ENCODE measurements around the gene REEP1. TPM values are rescaled to one million over a fixed set of nuclear protein-coding genes. Genes with fewer than 3 reads are reported as not detected.
A peak's percentile ranks its signal among the peaks of the same experiment; 100 is the strongest.

Gene REEP1
- total RNA-seq, 2 donors from 2014 or later, result 0.38 to 0.63 TPM

DNA sequence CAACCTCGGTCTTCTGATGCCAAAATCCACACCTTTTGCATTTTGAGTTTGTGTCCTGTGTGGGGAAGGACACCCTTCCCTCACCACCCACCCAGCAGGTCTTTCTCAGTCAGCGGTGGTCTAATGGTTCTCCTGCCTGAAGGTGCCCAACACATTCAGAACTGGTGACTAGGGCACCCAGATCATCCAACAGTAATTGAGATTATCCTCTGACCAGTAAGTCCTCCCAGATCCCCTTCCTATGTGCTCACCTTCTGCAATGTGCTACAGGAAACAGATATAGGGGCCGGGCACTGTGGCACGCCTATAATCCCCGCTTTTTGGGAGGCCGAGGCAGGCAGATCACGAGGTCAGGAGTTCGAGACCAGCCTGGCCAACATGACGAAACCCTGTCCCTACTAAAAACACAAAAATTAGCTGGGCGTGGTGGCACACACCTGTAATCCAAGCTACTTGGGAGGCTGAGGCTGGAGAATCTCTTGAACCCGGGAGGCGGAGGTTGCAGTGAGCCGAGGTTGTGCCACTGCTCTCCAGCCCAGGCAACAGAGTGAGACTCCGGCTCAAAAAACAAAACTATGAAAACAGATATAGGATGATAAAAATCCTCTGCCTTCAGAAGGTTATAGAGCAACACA lies 56.2 kb downstream of the REEP1 start:
- Mint-ChIP-seq H3K4me3 (no peak overlapping the region), H3K36me3 (ENCODE audit: insufficient read depth in 2 of 2) (no peaks in the 10 kb centered on the region), H3K4me1 (ENCODE audit: low read depth) (no peaks in the 10 kb centered on the region), H3K9me3 (no peaks in the 10 kb centered on the region), H3K27ac (no peak overlapping the region), H3K27me3 (ENCODE audit: low read depth) (peaks cover 16% of the 10 kb centered on the region)
- DNase-seq (no peak), ATAC-seq (replicated peaks in 1 of 2) (no peak)

DNA sequence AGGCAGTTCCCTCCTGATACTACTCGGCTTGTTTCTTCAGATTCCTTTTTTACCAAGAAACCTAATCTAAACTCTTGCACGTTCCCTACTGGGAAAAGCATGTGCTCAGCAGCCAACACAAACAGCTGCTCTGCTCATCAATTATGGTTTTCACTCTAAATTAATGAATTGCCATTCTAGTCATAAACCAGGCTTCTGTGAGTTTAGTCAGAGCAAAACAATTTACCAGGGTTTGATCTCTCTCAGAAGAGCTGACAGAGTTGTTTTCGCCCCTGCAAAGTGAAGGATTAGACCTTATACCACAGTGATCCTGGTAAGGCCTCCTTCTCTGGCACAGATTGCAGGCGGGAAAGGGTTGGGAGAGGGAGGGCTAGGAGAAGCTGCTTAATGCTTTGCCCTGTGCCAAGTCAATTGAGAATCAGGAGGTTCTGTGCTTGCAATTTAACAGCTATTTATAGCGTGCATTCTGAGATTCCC lies 57.2 kb downstream of the REEP1 start:
- no peak overlapping the region for H3K4me3 Mint-ChIP-seq
- no peak for DNase-seq
- H3K4me1 Mint-ChIP-seq (ENCODE audit: low read depth), result peaks cover 6% of the 10 kb centered on the region
- H3K9me3 Mint-ChIP-seq, result no peaks in the 10 kb centered on the region
- H3K36me3 Mint-ChIP-seq (ENCODE audit: insufficient read depth in 2 of 2), result no peaks in the 10 kb centered on the region
- ATAC-seq (replicated peaks in 1 of 2), result no peak
- H3K27me3 Mint-ChIP-seq (ENCODE audit: low read depth), result peaks cover 12% of the 10 kb centered on the region
- H3K27ac Mint-ChIP-seq, result no peak overlapping the region

DNA sequence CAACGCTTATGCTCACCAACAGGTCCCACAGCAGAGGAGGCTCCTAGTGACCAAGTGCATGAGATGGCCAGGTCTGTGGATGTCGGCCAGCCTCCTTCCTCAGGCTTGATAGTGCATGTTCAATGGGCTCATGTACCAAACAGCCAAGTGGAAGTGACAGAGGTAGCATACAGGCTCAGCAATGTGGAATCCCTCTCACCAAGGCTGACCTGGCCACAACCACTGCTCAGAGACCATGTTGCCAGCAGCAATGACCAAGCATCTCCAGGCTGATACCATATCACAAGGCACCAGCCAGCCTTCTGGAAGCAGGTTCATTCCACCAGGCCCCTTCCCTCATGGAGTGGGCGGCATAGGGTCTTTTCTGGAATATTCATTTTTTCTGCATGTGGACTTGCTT lies 61.5 kb downstream of the REEP1 start:
- peaks cover 29% of the 10 kb centered on the region for H3K4me1 Mint-ChIP-seq (ENCODE audit: low read depth)
- H3K27me3 Mint-ChIP-seq (ENCODE audit: low read depth), result peaks cover 6% of the 10 kb centered on the region
- H3K4me3 Mint-ChIP-seq, result no peak overlapping the region
- DNase-seq (no peak), ATAC-seq (replicated peaks in 1 of 2) (no peak)
- H3K27ac Mint-ChIP-seq, result no peak overlapping the region
- H3K9me3 Mint-ChIP-seq, result peaks cover 9 to 12% of the 10 kb centered on the region in 2 donors
- peaks cover 9 to 13% of the 10 kb centered on the region in 2 donors for H3K36me3 Mint-ChIP-seq (ENCODE audit: insufficient read depth in 2 of 2)

DNA sequence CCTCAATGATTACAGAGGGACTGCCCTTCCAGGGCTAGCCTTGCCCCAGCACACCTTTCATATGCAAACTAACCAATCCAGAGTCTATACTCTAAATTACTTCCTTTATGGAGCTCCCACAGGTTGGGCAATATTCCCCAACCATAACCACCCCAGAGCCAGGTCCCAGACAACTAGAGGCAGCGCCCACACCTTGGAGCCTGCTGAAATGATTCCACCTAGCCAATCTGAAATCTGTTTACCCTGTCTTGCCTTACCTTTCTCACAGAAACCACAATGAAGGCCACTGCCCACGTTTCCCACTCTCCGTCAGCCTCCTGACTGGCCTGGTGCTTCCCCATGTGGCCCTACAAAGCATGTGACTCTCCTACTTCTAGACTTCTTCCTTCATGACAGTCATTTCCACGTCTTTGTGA lies 62.0 kb downstream of the REEP1 start:
- Mint-ChIP-seq H3K9me3 (peaks cover 12 to 15% of the 10 kb centered on the region in 2 donors), H3K27me3 (ENCODE audit: low read depth) (peaks cover 6% of the 10 kb centered on the region), H3K4me3 (no peak overlapping the region), H3K36me3 (ENCODE audit: insufficient read depth in 2 of 2) (peaks cover 12 to 16% of the 10 kb centered on the region in 2 donors), H3K4me1 (ENCODE audit: low read depth) (peaks cover 29% of the 10 kb centered on the region), H3K27ac (no peak overlapping the region)
- ATAC-seq (replicated peaks in 1 of 2) (peak; percentile 29 to 53), DNase-seq (no peak)

DNA sequence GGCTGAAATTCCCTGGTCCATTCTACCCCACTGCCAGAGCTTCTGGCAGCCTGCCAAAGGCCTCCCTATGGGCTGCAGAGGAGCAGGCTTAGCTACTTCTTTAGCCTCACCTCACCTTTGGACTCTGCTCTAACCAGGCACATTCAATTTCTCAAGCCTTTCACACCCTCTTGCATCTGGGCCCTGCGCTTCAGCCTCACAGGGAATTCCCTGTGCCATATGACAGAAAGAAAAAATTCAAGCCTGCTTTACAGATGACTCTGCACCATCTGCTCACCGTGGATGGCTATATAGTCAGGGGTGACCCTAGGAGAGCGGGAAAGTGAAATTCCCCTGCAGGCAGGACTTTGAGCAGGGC lies 62.5 kb downstream of the REEP1 start:
- H3K27me3 Mint-ChIP-seq (ENCODE audit: low read depth), result peaks cover 6% of the 10 kb centered on the region
- H3K4me3 Mint-ChIP-seq, result no peak overlapping the region
- H3K36me3 Mint-ChIP-seq (ENCODE audit: insufficient read depth in 2 of 2), result peaks cover 13 to 16% of the 10 kb centered on the region in 2 donors
- H3K27ac Mint-ChIP-seq, result no peak overlapping the region
- DNase-seq, result no peak
- ATAC-seq (replicated peaks in 1 of 2), result peak; percentile 13 to 22
- H3K9me3 Mint-ChIP-seq, result peaks cover 12 to 15% of the 10 kb centered on the region in 2 donors
- H3K4me1 Mint-ChIP-seq (ENCODE audit: low read depth), result peaks cover 29% of the 10 kb centered on the region

DNA sequence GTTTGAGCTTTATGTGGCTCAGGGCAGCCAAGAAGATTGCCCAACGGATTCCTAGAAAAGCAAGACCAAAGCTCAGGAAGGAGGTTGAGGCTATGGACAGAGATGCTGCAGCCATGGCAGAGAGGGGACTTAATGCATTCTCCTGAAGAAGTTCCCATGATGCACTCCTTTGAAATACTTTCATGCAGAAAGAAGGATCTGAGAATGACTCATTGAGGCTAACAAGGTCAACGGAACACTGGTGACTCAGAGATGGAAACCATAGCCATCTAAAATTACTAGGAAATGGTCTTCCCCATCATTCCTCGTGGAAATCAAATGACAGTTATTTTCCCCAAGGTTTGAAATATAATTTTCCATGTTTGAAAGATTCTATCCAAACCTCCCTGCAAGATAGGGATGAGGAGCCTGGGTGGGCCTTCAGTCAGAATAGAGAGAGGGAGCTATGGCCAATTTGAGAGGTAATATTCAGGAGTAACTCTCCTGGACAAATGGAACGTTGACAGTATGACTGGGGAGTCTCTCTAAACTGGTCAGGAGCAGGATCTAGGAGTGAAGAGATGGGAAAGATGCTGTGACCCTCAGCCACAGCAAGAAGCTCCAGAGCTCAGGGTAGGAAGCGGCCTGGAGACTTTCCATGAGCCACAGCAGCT lies 63.0 kb downstream of the REEP1 start:
- H3K36me3 Mint-ChIP-seq (ENCODE audit: insufficient read depth in 2 of 2), result peaks cover 14 to 16% of the 10 kb centered on the region in 2 donors
- peaks cover 12 to 15% of the 10 kb centered on the region in 2 donors for H3K9me3 Mint-ChIP-seq
- ATAC-seq (replicated peaks in 1 of 2), result peak; percentile 57 to 82
- DNase-seq, result peak in 1 of 2 donors; percentile 7
- peaks cover 29% of the 10 kb centered on the region for H3K4me1 Mint-ChIP-seq (ENCODE audit: low read depth)
- no peak overlapping the region for H3K27ac Mint-ChIP-seq
- peak overlapping the region in 1 of 2 donors; percentile 18 for H3K4me3 Mint-ChIP-seq
- H3K27me3 Mint-ChIP-seq (ENCODE audit: low read depth), result peaks cover 6% of the 10 kb centered on the region

DNA sequence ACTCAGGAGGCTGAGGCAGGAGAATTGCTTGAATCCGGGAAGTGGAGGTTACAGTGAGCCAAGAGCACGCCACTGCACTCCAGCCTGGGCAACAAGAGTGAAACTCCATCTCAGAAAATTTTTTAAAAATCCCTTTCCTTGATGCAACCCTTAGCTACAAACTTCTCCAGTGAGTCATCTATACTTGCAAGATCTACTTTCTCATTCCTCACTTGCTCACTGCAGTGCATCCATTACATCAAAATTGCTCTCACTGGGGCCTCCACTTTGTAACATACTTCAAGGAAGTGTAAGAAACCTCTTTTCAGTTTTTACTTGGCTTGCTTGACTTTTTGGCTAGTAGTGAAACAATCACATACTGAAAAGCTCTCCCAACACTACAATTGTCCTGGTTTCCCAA lies 65.3 kb downstream of the REEP1 start:
- no peak overlapping the region for H3K27ac Mint-ChIP-seq
- no peak for ATAC-seq (replicated peaks in 1 of 2)
- H3K9me3 Mint-ChIP-seq, result peaks cover 15 to 16% of the 10 kb centered on the region in 2 donors
- H3K4me3 Mint-ChIP-seq, result no peak overlapping the region
- peaks cover 11% of the 10 kb centered on the region for H3K27me3 Mint-ChIP-seq (ENCODE audit: low read depth)
- no peak for DNase-seq
- H3K36me3 Mint-ChIP-seq (ENCODE audit: insufficient read depth in 2 of 2), result peaks cover 14 to 16% of the 10 kb centered on the region in 2 donors
- H3K4me1 Mint-ChIP-seq (ENCODE audit: low read depth), result peaks cover 29% of the 10 kb centered on the region

DNA sequence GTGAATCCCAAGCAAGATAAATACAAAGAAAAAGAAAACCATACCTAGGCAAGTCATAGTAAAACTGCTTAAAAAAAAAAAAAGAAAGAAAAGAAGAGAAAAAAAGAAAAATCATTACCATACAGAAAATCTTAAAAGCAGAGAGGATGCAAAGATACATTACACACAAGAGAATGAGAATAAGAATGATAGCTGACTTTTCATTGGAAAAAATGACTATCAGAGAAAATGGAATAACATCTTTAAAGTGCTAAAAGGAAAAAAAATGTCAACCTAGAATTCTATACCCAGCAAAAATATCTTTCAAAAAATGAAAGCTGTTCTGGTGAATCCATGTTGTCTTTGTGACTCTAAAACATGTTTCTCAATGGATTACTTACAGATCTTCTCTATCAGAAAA lies 66.2 kb downstream of the REEP1 start:
- Mint-ChIP-seq H3K27ac (peak overlapping the region; percentile 52), H3K4me3 (no peak overlapping the region), H3K4me1 (ENCODE audit: low read depth) (peaks cover 29% of the 10 kb centered on the region), H3K36me3 (ENCODE audit: insufficient read depth in 2 of 2) (peaks cover 14 to 16% of the 10 kb centered on the region in 2 donors), H3K9me3 (peaks cover 15 to 16% of the 10 kb centered on the region in 2 donors), H3K27me3 (ENCODE audit: low read depth) (peaks cover 12% of the 10 kb centered on the region)
- ATAC-seq (replicated peaks in 1 of 2), result no peak
- DNase-seq, result no peak

DNA sequence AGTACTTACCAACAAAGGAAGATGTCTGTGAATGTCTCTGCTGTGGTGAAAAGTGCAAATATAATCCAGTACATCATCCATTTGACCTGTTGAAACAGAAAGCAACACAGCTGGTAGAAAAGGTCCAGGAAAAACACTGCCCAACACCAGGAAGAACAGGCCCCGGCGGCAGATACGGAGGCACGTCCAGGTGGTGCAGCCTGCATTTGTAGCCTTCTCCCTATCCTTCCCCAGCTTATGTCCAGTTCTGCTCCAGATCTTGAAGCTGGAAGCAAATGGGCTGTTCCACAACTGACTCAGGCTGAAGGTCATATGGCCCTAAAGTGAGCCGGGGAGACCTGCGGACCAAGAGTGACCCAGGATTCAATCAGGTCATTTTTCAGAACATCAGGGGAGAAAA lies 73.5 kb downstream of the REEP1 start:
- H3K9me3 Mint-ChIP-seq, result peaks cover 0 to 4% of the 10 kb centered on the region in 2 donors
- H3K27ac Mint-ChIP-seq, result no peak overlapping the region
- H3K36me3 Mint-ChIP-seq (ENCODE audit: insufficient read depth in 2 of 2), result no peaks in the 10 kb centered on the region
- DNase-seq, result no peak
- ATAC-seq (replicated peaks in 1 of 2), result no peak
- peaks cover 12% of the 10 kb centered on the region for H3K27me3 Mint-ChIP-seq (ENCODE audit: low read depth)
- no peaks in the 10 kb centered on the region for H3K4me1 Mint-ChIP-seq (ENCODE audit: low read depth)
- no peak overlapping the region for H3K4me3 Mint-ChIP-seq

DNA sequence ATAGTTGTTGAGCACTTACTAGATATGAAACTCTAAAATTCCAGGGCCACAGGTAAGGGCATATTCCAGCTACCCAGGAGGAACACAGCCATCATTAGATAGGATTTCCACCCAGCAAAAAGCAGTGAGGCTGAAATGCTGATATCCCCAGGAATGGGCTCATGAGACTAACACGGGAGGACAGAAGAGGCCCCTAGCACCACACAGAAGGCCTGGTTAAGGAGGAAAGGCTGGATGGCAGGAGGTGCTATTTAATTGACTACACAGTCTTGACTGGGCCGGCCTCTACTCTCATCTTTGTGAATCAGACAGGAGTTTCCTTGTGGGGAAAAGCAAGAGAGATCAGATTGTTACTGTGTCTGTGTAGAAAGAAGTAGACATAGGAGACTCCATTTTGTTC lies 76.4 kb downstream of the REEP1 start:
- no peaks in the 10 kb centered on the region for H3K4me1 Mint-ChIP-seq (ENCODE audit: low read depth)
- ATAC-seq (replicated peaks in 1 of 2), result no peak
- no peaks in the 10 kb centered on the region for H3K36me3 Mint-ChIP-seq (ENCODE audit: insufficient read depth in 2 of 2)
- H3K9me3 Mint-ChIP-seq, result no peaks in the 10 kb centered on the region
- no peak for DNase-seq
- H3K27ac Mint-ChIP-seq, result no peak overlapping the region
- no peaks in the 10 kb centered on the region for H3K27me3 Mint-ChIP-seq (ENCODE audit: low read depth)
- no peak overlapping the region for H3K4me3 Mint-ChIP-seq

DNA sequence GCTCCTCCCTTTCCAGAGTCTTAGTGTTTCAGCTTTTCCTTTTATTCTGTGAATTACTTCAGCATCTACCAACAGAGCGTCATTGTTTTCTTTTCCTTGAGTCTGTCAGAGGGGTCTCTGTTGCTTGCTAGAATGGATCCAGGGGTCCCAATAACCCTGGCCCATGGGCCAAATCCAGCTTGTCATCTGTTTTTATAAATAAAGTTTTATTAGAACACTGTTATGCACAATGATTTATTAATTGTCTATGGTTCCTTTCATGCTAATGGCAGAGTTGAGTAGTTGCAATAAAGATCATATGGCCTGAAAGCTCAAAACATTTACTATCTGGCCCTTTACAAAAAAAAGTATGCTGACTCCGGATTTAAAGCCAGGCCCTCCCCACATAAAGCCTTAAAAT lies 79.3 kb downstream of the REEP1 start:
- Mint-ChIP-seq H3K36me3 (ENCODE audit: insufficient read depth in 2 of 2) (no peaks in the 10 kb centered on the region), H3K4me1 (ENCODE audit: low read depth) (no peaks in the 10 kb centered on the region), H3K27me3 (ENCODE audit: low read depth) (no peaks in the 10 kb centered on the region), H3K4me3 (no peak overlapping the region), H3K27ac (no peak overlapping the region), H3K9me3 (no peaks in the 10 kb centered on the region)
- DNase-seq (no peak), ATAC-seq (replicated peaks in 1 of 2) (no peak)

DNA sequence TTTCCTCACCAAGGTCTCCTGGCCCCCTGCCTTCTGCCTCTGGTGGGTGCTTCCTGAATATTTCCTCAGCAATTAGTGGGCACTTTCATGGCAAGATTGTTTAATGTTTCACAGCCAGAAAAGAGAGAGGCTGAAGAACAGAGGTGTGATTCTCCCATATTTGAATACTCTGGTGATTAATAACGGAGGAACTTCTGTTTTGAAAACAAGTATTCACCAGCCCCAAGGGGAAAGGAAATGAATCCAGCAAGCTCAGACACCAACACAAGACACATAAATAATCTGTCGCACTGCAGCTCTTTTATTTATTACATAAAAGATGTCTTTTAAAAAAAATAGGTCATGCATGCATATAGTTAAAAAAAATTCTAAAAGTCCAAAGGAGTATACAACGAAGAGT lies 80.4 kb downstream of the REEP1 start:
- ATAC-seq (replicated peaks in 1 of 2), result no peak
- Mint-ChIP-seq H3K4me1 (ENCODE audit: low read depth) (no peaks in the 10 kb centered on the region), H3K4me3 (no peak overlapping the region), H3K9me3 (no peaks in the 10 kb centered on the region), H3K36me3 (ENCODE audit: insufficient read depth in 2 of 2) (no peaks in the 10 kb centered on the region), H3K27me3 (ENCODE audit: low read depth) (no peaks in the 10 kb centered on the region), H3K27ac (no peak overlapping the region)
- DNase-seq, result no peak

DNA sequence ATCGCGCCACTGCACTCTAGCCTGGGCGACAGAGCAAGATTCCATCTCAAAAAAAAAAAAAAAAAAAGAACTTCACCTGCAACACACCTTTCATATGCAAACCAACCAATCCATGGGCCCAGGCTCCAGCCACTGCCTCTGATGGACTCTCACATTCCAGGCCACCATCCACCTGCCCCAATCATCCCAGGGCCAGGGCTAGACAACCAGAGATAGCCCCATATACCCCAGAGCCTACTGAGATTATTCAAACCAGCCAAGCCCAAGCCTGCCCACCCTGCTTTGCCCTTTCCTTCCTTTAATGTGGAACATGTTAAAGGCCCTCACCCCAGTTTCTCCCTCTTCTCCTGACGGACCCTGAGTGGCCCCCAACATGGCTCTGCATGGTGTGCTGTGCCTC lies 81.1 kb downstream of the REEP1 start:
- Mint-ChIP-seq H3K36me3 (ENCODE audit: insufficient read depth in 2 of 2) (no peaks in the 10 kb centered on the region), H3K27ac (no peak overlapping the region), H3K4me3 (no peak overlapping the region), H3K4me1 (ENCODE audit: low read depth) (no peaks in the 10 kb centered on the region), H3K27me3 (ENCODE audit: low read depth) (no peaks in the 10 kb centered on the region), H3K9me3 (no peaks in the 10 kb centered on the region)
- DNase-seq (no peak), ATAC-seq (replicated peaks in 1 of 2) (no peak)
